Vagina (tissue), 2 donors: ENCODE data around the gene SVEP1.

ENCODE experiments used
- CTCF ChIP-seq, 3 experiments: fragments of 450-650 bp in 2 of 3; fragments of 200-600 bp in 1 of 3; sonication (generic) in 1 of 3; IDR thresholded peaks; one replicate each; pipeline ENCODE4 v1.5.1; 2017 to 2019; ENCODE audit warnings: antibody characterized with exemption in 3 of 3, mild to moderate bottlenecking in 2 of 3, moderate library complexity in 2 of 3
- POLR2A ChIP-seq, 2 donors: fragments of 450-650 bp; IDR thresholded peaks; one replicate each; pipeline ENCODE4 v1.6.1; 2017; ENCODE audit warnings: antibody characterized with exemption in 2 of 2, mild to moderate bottlenecking in 2 of 2, moderate library complexity in 2 of 2

GRCh38 chr9:110472111-110472510 lies 107.4 kb downstream of the SVEP1 start:
- TF ChIP-seq CTCF (IDR thresholded peaks at IDR 0.05) (no peak), POLR2A (IDR thresholded peaks at IDR 0.05) (no peak)
